PC-3 (cell line): Measurements from ENCODE around the gene HNMT.

ENCODE experiments used
- EZH2 ChIP-seq: fragments of 300-600 bp; sonication (generic); IDR thresholded peaks from one replicate; pipeline ENCODE4 v1.6.1; 2017; ENCODE audit warnings: antibody characterized with exemption, mild to moderate bottlenecking, low read length; ENCODE audit not compliant: unreplicated experiment
- EZH2phosphoT487 ChIP-seq: fragments of 300-600 bp; sonication (generic); IDR thresholded peaks from 2 replicates; pipeline ENCODE4 v1.6.1; 2018; ENCODE audit warnings: mild to moderate bottlenecking, antibody characterized with exemption, low read length, borderline replicate concordance
- TF ChIP-seq, protein P1 (sequence below): fragments of 300-600 bp; sonication (generic); conservative IDR thresholded peaks from 2 replicates; pipeline ENCODE4 v1.5.1; 2017; ENCODE audit warnings: antibody characterized with exemption, low read depth, mild to moderate bottlenecking, low read length

DNA sequence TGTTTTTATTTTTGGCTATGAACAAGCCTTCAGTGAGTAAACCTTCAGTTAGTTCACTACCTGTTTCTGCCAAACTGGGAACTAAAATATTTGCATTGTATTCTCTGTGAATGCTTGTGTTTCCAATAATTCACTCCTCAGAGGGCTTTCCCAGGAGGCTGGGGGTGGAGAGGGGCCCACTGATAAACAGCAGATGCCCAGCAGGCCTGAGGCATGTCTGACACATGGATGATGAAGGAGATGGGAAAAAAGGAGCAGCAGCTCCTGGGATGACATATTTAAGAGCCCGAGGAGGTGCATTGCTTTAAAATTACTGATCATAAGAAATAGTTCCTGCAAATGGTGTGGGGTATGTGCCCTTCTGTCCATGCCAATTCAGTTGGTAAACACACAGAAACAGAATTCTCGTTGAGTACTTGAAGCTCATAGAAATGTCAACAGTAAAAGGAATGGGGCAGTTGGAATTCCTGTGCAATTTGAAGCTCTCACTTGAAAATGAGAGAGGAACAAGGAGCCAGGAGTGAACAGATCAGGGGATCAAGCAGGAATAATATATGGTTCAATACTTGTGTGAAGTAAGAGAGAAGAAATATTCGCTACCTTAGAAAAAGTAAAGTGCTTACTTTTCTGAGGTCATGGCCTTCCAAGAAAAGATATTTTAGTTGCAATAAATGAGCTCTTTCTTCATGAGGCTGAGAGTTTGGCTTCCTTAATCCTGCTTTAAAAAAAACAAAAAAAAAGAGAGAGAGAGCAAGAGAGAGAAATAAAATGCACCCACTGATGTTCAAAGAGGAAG lies 22.0 kb upstream of the HNMT start:
- TF ChIP-seq, protein P1, sequence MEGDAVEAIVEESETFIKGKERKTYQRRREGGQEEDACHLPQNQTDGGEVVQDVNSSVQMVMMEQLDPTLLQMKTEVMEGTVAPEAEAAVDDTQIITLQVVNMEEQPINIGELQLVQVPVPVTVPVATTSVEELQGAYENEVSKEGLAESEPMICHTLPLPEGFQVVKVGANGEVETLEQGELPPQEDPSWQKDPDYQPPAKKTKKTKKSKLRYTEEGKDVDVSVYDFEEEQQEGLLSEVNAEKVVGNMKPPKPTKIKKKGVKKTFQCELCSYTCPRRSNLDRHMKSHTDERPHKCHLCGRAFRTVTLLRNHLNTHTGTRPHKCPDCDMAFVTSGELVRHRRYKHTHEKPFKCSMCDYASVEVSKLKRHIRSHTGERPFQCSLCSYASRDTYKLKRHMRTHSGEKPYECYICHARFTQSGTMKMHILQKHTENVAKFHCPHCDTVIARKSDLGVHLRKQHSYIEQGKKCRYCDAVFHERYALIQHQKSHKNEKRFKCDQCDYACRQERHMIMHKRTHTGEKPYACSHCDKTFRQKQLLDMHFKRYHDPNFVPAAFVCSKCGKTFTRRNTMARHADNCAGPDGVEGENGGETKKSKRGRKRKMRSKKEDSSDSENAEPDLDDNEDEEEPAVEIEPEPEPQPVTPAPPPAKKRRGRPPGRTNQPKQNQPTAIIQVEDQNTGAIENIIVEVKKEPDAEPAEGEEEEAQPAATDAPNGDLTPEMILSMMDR, result no peak
- TF ChIP-seq EZH2 (no peak), EZH2phosphoT487 (no peak)
